HepG2 (cell line): Measurements from ENCODE around the gene RMRP. TPM values are rescaled to one million over a fixed set of nuclear protein-coding genes. Genes with fewer than 3 reads are reported as not detected.

Experiments
- ATAC-seq: fragments of 200-7000 bp; cut with Tn5 transposase; 3 replicates; pipeline ENCODE4 v1.9.1; 2020; ENCODE audit warnings: mild to moderate bottlenecking, moderate library complexity
- BruUV-seq: library from RNA; stranded (reverse); fragments of 400-500 nt; replicated peaks from 2 replicates; lab custom pipeline; 2021; lab: Mats Ljungman, UMichigan
- CTCF ChIA-PET: fragments of 300-600 bp; formaldehyde crosslinking; extraction: SDS; loops from one replicate; lab custom pipeline; 2021; ENCODE audit warnings: low total read pairs, inconsistent platforms, low intra/inter-chr PET ratio; lab: Yijun Ruan, JAX
- POLR2A ChIA-PET: fragments of 350-600 bp; sonication (Branson Sonifier 250); formaldehyde crosslinking; loops from one replicate; lab custom pipeline; 2020; ENCODE audit warnings: antibody characterized with exemption, inconsistent platforms; lab: Yijun Ruan, JAX
- DNase-seq: peaks from one replicate; pipeline ENCODE4 v3.0.0-alpha.2; 2015; ENCODE audit warnings: low spot score
- FAIRE-seq: peaks from 3 replicates; lab custom pipeline; 2011; peaks lifted over from hg19 to GRCh38; lab: Jason Lieb, UNC
- H2AFZ ChIP-seq: one replicate; pipeline ENCODE4 v1.6.1; 2011; ENCODE audit warnings: low read length, inconsistent platforms
- H3K27ac ChIP-seq: fragments of 300-600 bp; 3 replicates; pipeline ENCODE4 v1.8.0; 2011; ENCODE audit warnings: mixed run types, mild to moderate bottlenecking, mixed read lengths, low read length, inconsistent platforms; ENCODE audit not compliant: insufficient read depth; ENCODE audit errors: extremely low read length
- H3K27me3 ChIP-seq, 2 experiments: fragments of 200-600 bp in 1 of 2; 2 replicates in 1 of 2; 3 replicates in 1 of 2; pipeline versions ENCODE4 v1.6.0 to v1.8.0; 2011; ENCODE audit warnings: low read length in 2 of 2, mild to moderate bottlenecking in 2 of 2, moderate library complexity in 2 of 2, inconsistent platforms in 1 of 2; ENCODE audit not compliant: insufficient read depth in 2 of 2, control insufficient read depth in 1 of 2
- H3K36me3 ChIP-seq, 2 experiments: fragments of 200-600 bp in 1 of 2; replicated peaks in 1 of 2; 2 replicates in 1 of 2; 3 replicates in 1 of 2; pipeline versions ENCODE4 v1.5.1 to v1.8.0; 2011; ENCODE audit warnings: low read length in 2 of 2, inconsistent platforms in 1 of 2; ENCODE audit not compliant: insufficient read depth in 2 of 2, control insufficient read depth in 1 of 2
- H3K4me1 ChIP-seq: 2 replicates; pipeline ENCODE4 v1.5.1; 2012; ENCODE audit warnings: low read length, inconsistent platforms; ENCODE audit not compliant: insufficient read depth
- H3K4me2 ChIP-seq: 2 replicates; pipeline ENCODE4 v1.6.0; 2011; ENCODE audit warnings: low read depth, low read length, inconsistent platforms
- H3K4me3 ChIP-seq, 3 experiments: fragments of 200-600 bp in 1 of 3; sonication (generic), shearing (Covaris generic) in 1 of 3; replicated peaks in 1 of 3; 2 replicates each; pipeline ENCODE4 v1.5.1; 2011 to 2016; ENCODE audit warnings: low read length in 3 of 3, inconsistent platforms in 2 of 3, low read depth in 2 of 3, mild to moderate bottlenecking in 2 of 3, control low read depth in 1 of 3, mixed read lengths in 1 of 3; ENCODE audit not compliant: insufficient read depth in 1 of 3
- H3K79me2 ChIP-seq: one replicate; pipeline ENCODE4 v1.6.1; 2011; ENCODE audit warnings: low read length, inconsistent platforms; ENCODE audit not compliant: insufficient read depth
- H3K9ac ChIP-seq: 2 replicates; pipeline ENCODE4 v1.6.0; 2011; ENCODE audit warnings: mild to moderate bottlenecking, low read depth, low read length, inconsistent platforms; ENCODE audit not compliant: insufficient read depth
- H3K9me3 ChIP-seq: 2 replicates; pipeline ENCODE4 v1.5.1; 2012; ENCODE audit warnings: mild to moderate bottlenecking, low read length
- H4K20me1 ChIP-seq: 2 replicates; pipeline ENCODE4 v1.6.0; 2011; ENCODE audit warnings: inconsistent platforms, mild to moderate bottlenecking, low read length, moderate library complexity; ENCODE audit not compliant: insufficient read depth
- CCDC6 ChIP-seq: sonication (generic); formaldehyde crosslinking; IDR thresholded peaks from 2 replicates; pipeline ENCODE4 v1.8.1; 2022; ENCODE audit warnings: mild to moderate bottlenecking, missing genetic modification reagents, moderate library complexity
- ETS1 ChIP-seq: sonication (generic); formaldehyde crosslinking; IDR thresholded peaks from 2 replicates; pipeline ENCODE4 v1.4.0; 2020; ENCODE audit warnings: missing genetic modification reagents
- ETV6 ChIP-seq: sonication (generic); formaldehyde crosslinking; conservative IDR thresholded peaks from 2 replicates; pipeline ENCODE4 v1.4.0; 2020; ENCODE audit warnings: missing genetic modification reagents
- HNRNPL ChIP-seq: fragments of 200-400 bp; formaldehyde crosslinking; IDR thresholded peaks from 2 replicates; pipeline ENCODE4 v1.6.1; 2017; ENCODE audit warnings: mild to moderate bottlenecking, low read depth, low read length
- MZF1 ChIP-seq: sonication (generic); formaldehyde crosslinking; IDR thresholded peaks from 2 replicates; pipeline ENCODE4 v1.8.1; 2023; ENCODE audit warnings: mild to moderate bottlenecking, missing genetic modification reagents, borderline replicate concordance
- NAIF1 ChIP-seq: sonication (generic); formaldehyde crosslinking; IDR thresholded peaks from 2 replicates; pipeline ENCODE4 v1.5.0; 2020; ENCODE audit warnings: mild to moderate bottlenecking, missing genetic modification reagents, borderline replicate concordance
- NCOA5 ChIP-seq: sonication (generic); formaldehyde crosslinking; IDR thresholded peaks from 2 replicates; pipeline ENCODE4 v1.4.0; 2020; ENCODE audit warnings: missing genetic modification reagents
- NFATC3 ChIP-seq: sonication (generic); formaldehyde crosslinking; IDR thresholded peaks from 2 replicates; pipeline ENCODE4 v1.5.1; 2020; ENCODE audit warnings: mild to moderate bottlenecking, missing genetic modification reagents
- PREB ChIP-seq: sonication (generic); formaldehyde crosslinking; IDR thresholded peaks from 2 replicates; pipeline ENCODE4 v1.4.0; 2020; ENCODE audit warnings: missing genetic modification reagents
- REPIN1 ChIP-seq: sonication (generic); formaldehyde crosslinking; IDR thresholded peaks from 2 replicates; pipeline ENCODE4 v1.8.0; 2022; ENCODE audit warnings: missing genetic modification reagents, low read depth, mild to moderate bottlenecking, borderline replicate concordance
- SETDB1 ChIP-seq: sonication (generic); formaldehyde crosslinking; IDR thresholded peaks from 2 replicates; pipeline ENCODE4 v1.5.1; 2020; ENCODE audit warnings: missing genetic modification reagents, mild to moderate bottlenecking, borderline replicate concordance
- ZBTB38 ChIP-seq: sonication (generic); formaldehyde crosslinking; IDR thresholded peaks from 2 replicates; pipeline ENCODE4 v1.5.1; 2020; ENCODE audit warnings: mild to moderate bottlenecking, missing genetic modification reagents
- ZNF251 ChIP-seq: sonication (generic); formaldehyde crosslinking; IDR thresholded peaks from 2 replicates; pipeline ENCODE4 v1.9.0; 2021; ENCODE audit warnings: mild to moderate bottlenecking, missing genetic modification reagents
- ZNF280B ChIP-seq: sonication (generic); formaldehyde crosslinking; IDR thresholded peaks from 2 replicates; pipeline ENCODE4 v1.5.0; 2020; ENCODE audit warnings: missing genetic modification reagents, mild to moderate bottlenecking, borderline replicate concordance
- ZNF430 ChIP-seq: sonication (generic); formaldehyde crosslinking; IDR thresholded peaks from 2 replicates; pipeline ENCODE4 v1.9.0; 2021; ENCODE audit warnings: mild to moderate bottlenecking, missing genetic modification reagents
- ZNF670 ChIP-seq: sonication (generic); formaldehyde crosslinking; IDR thresholded peaks from 2 replicates; pipeline ENCODE4 v1.8.0; 2022; ENCODE audit warnings: mild to moderate bottlenecking, missing genetic modification reagents, borderline replicate concordance
- ZNF773 ChIP-seq: sonication (generic); formaldehyde crosslinking; IDR thresholded peaks from 2 replicates; pipeline ENCODE4 v1.4.0; 2020; ENCODE audit warnings: missing genetic modification reagents, borderline replicate concordance
- WGBS: methylation state at CpG from one replicate; pipeline ENCODE4 v1.1.6; 2017; ENCODE audit warnings: low lambda C conversion rate; 5-methylcytosine and 5-hydroxymethylcytosine counted together
- in situ Hi-C: cut with HindIII; loops from 2 replicates; pipeline ENCODE4 v1.10.0; 2017; ENCODE audit warnings: low pct_unique_long_range_greater_than_20kb; ENCODE audit not compliant: extremely low pct_ligation_motif_present
- intact Hi-C: fragments of 100-400 bp; cut with micrococcal nuclease; formaldehyde crosslinking; loops from one replicate; pipeline ENCODE4 v1.10.0; 2022; ENCODE audit not compliant: unreplicated experiment
- polyA plus RNA-seq, 8 experiments: library from polyadenylated mRNA; depleted of rRNA in 3 of 8; stranded (reverse) in 7 of 8; unstranded in 1 of 8; fragments of >200 nt; fragmentation: Illumina TruSeq in 4 of 8; extraction: Trizol in 4 of 8; gene quantifications; 2 replicates each; pipeline versions ENCODE4 v1.2.1 to v1.2.3, GENCODE V29; 2011 to 2016; ENCODE audit warnings: low read depth in 4 of 8, missing spikeins in 1 of 8, mixed read lengths in 1 of 8; ENCODE audit not compliant: insufficient read depth in 1 of 8
- total RNA-seq, 5 experiments: library from RNA; depleted of rRNA; stranded (reverse); fragments of >200 nt; fragmentation: Illumina TruSeq; extraction: Trizol; gene quantifications; 2 replicates each; pipeline ENCODE4 v1.2.3, GENCODE V29; 2016; ENCODE audit warnings: low read depth in 1 of 5
- TF ChIP-seq, protein P1 (sequence below): IDR thresholded peaks from 2 replicates; pipeline ENCODE4 v1.6.1; 2016; ENCODE audit warnings: low read depth, borderline replicate concordance
- TF ChIP-seq, protein P2 (sequence below): sonication (generic); formaldehyde crosslinking; IDR thresholded peaks from 2 replicates; pipeline ENCODE4 v1.4.0; 2020; ENCODE audit warnings: mild to moderate bottlenecking, missing genetic modification reagents

The RMRP gene
- total and polyA plus RNA-seq, 2 of the 13 experiments (the other 11 are each of a cell fraction or from before 2014, with no cell fraction given): 51.4 to 4,025 TPM

DNA sequence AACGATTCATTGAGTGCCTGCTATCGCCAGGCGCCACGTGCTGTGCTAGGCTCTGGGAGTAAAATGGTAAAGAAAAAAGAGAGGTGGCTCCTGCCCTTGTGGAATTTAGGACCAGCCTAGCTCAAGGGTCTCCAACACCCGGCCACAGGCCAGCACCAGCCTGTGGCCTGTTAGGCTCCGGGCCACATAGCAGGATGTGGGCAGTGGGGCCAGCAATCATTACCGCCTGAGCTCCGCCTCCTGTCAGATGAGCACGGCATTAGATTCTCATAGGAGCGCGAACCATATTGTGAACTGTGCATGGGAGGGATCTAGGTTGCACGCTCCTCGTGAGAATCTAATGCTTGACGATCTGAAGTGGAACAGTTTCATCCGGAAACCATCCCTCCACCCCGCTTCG lies 1.5 kb downstream of the RMRP start (continued):
- TF ChIP-seq ZNF280B (no peak), NAIF1 (CRISPR knock-in tag) (no peak), ZNF430 (CRISPR knock-in tag) (no peak), ZBTB38 (peak; percentile 86), ZNF670 (CRISPR knock-in tag) (no peak), ZNF251 (CRISPR knock-in tag) (no peak), ETV6 (CRISPR knock-in tag) (no peak)

DNA sequence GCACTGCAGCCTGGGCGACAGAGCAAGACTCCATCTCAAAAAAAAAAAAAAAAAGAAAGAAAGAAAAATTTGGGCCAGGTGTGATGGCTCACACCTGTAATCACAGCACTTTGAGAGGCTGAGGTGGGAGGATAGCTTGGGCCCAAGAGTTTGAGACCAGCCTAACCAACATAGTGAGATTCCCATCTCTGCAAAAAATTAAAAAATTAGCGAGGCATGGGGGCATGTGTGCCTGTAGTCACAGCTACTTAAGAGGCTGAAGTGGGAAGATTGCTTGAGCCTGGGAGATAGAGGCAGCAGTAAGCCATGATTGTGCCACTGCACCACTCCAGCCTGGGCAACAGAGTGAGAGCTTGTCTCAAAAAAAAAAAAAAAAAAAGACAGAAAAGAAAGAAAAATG lies 4.2 kb downstream of the RMRP start:
- FAIRE-seq (no peak), ATAC-seq (no peak), DNase-seq (no peak)
- peaks cover 74% of the 10 kb centered on the region for H3K4me1 ChIP-seq
- intact Hi-C loops (no loop called here), in situ Hi-C loops (loop anchor here (10.0 kb wide), 1 partner anchor 539 kb away; the partner anchor contains the start of gene ATOSB)
- no peaks in the 10 kb centered on the region for H4K20me1 ChIP-seq
- no peak overlapping the region for H3K9ac ChIP-seq
- 39% methylated on average over 2 of the region's 2 CpGs for WGBS
- CTCF ChIA-PET: no interaction called here
- H3K27ac ChIP-seq: no peak overlapping the region
- POLR2A ChIA-PET: interaction anchor here (6.1 kb wide), 1 partner anchor 6 kb away, joined by 41 read pairs; no protein-coding TSS in a partner anchor
- no TSS peak for BruUV-seq
- no peaks in the 10 kb centered on the region for H3K79me2 ChIP-seq
- H3K4me3 ChIP-seq: no peak overlapping the region
- no peak overlapping the region for H2AFZ ChIP-seq
- H3K4me2 ChIP-seq: no peak overlapping the region
- H3K9me3 ChIP-seq: no peaks in the 10 kb centered on the region
- H3K36me3 ChIP-seq: no peaks in the 10 kb centered on the region
- H3K27me3 ChIP-seq: peaks cover 2 to 12% of the 10 kb centered on the region in 2 experiments; a peak in 4 of 5 replicates
- TF ChIP-seq, protein P1, sequence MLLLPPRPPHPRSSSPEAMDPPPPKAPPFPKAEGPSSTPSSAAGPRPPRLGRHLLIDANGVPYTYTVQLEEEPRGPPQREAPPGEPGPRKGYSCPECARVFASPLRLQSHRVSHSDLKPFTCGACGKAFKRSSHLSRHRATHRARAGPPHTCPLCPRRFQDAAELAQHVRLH (CRISPR knock-in tag): no peak
- no peak for TF ChIP-seq ZNF773
- TF ChIP-seq NFATC3 (CRISPR knock-in tag): no peak
- no peak for TF ChIP-seq REPIN1
- no peak for TF ChIP-seq CCDC6
- TF ChIP-seq NCOA5: no peak
- TF ChIP-seq, protein P2, sequence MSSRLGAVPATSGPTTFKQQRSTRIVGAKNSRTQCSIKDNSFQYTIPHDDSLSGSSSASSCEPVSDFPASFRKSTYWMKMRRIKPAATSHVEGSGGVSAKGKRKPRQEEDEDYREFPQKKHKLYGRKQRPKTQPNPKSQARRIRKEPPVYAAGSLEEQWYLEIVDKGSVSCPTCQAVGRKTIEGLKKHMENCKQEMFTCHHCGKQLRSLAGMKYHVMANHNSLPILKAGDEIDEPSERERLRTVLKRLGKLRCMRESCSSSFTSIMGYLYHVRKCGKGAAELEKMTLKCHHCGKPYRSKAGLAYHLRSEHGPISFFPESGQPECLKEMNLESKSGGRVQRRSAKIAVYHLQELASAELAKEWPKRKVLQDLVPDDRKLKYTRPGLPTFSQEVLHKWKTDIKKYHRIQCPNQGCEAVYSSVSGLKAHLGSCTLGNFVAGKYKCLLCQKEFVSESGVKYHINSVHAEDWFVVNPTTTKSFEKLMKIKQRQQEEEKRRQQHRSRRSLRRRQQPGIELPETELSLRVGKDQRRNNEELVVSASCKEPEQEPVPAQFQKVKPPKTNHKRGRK (CRISPR knock-in tag): no peak
- no peak for TF ChIP-seq PREB (CRISPR knock-in tag)
- no peak for TF ChIP-seq MZF1
- TF ChIP-seq SETDB1 (CRISPR knock-in tag): no peak
- no peak for TF ChIP-seq HNRNPL
- TF ChIP-seq ETS1 (CRISPR knock-in tag): no peak
- no peak for TF ChIP-seq ZNF670 (CRISPR knock-in tag)
